Peyer's patch (tissue), 4 donors: ENCODE results near the gene TNFAIP8. TPM values are rescaled to one million over a fixed set of nuclear protein-coding genes. Genes with fewer than 3 reads are reported as not detected.
A peak's percentile ranks its signal among the peaks of the same experiment; 100 is the strongest.

Experiments
- DNase-seq, 3 donors: peaks; one replicate each; pipeline ENCODE4 v3.0.0-alpha.2; 2017 to 2019
- H3K27ac ChIP-seq, 4 donors: fragments of 200-600 bp; sonication (generic); one replicate each; pipeline ENCODE4 v1.5.1; 2016 to 2019
- H3K27me3 ChIP-seq, 2 donors: fragments of 200-600 bp; sonication (generic); one replicate each; pipeline ENCODE4 v1.5.1; 2019
- H3K36me3 ChIP-seq, 3 donors: fragments of 200-600 bp; sonication (generic); one replicate each; pipeline ENCODE4 v1.5.1; 2016 to 2019
- H3K4me1 ChIP-seq, 4 donors: fragments of 200-600 bp; sonication (generic); one replicate each; pipeline ENCODE4 v1.5.1; 2016 to 2019
- H3K4me3 ChIP-seq, 4 donors: fragments of 200-600 bp; sonication (generic); 1 replicate in 3 of 4; 2 replicates in 1 of 4; pipeline ENCODE4 v1.5.1; 2016 to 2019; ENCODE audit warnings: mild to moderate bottlenecking in 1 of 4
- H3K9me3 ChIP-seq, 4 donors: fragments of 200-600 bp; sonication (generic); one replicate each; pipeline ENCODE4 v1.5.1; 2016 to 2019; ENCODE audit warnings: mild to moderate bottlenecking in 1 of 4
- CTCF ChIP-seq, 6 experiments: fragments of 450-650 bp in 4 of 6; fragments of 200-600 bp in 2 of 6; sonication (generic) in 1 of 6; IDR thresholded peaks; one replicate each; pipeline ENCODE4 v1.5.1; 2017 to 2019; ENCODE audit warnings: antibody characterized with exemption in 6 of 6, mild to moderate bottlenecking in 3 of 6, moderate library complexity in 1 of 6
- POLR2A ChIP-seq, 2 donors: fragments of 450-650 bp; IDR thresholded peaks; one replicate each; pipeline ENCODE4 v1.5.1; 2017; ENCODE audit warnings: antibody characterized with exemption in 2 of 2, mild to moderate bottlenecking in 2 of 2, moderate library complexity in 2 of 2
- total RNA-seq, 4 donors: library from RNA; depleted of rRNA; stranded (reverse); fragments of >200 nt; gene quantifications; one replicate each; pipeline ENCODE4 v1.1.0, GENCODE V29; 2016

TNFAIP8 gene
- total RNA-seq, 4 donors from 2014 or later: 3.0 to 47.9 (median 10.2) TPM

- Histone ChIP-seq H3K9me3 (no peaks in the 10 kb centered on the region), H3K4me1 (peaks cover 0 to 15% (median 2%) of the 10 kb centered on the region in 4 donors), H3K36me3 (no peaks in the 10 kb centered on the region), H3K27ac (peak overlapping the region in 1 of 4 donors; percentile 89), H3K4me3 (no peak overlapping the region), H3K27me3 (no peaks in the 10 kb centered on the region)
- TF ChIP-seq POLR2A (IDR thresholded peaks at IDR 0.05) (no peak), CTCF (IDR thresholded peaks at IDR 0.05) (no peak)
- no peak for DNase-seq
Observed at GRCh38 chr5:119359737-119360413, 4.1 kb downstream of the TNFAIP8 start.

- no peak for DNase-seq
- peak overlapping the region in 1 of 4 donors; percentile 43 for H3K27ac ChIP-seq
- H3K9me3 ChIP-seq: no peaks in the 10 kb centered on the region
- no peaks in the 10 kb centered on the region for H3K36me3 ChIP-seq
- H3K4me3 ChIP-seq: no peak overlapping the region
- no peaks in the 10 kb centered on the region for H3K27me3 ChIP-seq
- TF ChIP-seq POLR2A (IDR thresholded peaks at IDR 0.05): no peak
- TF ChIP-seq CTCF (IDR thresholded peaks at IDR 0.05): no peak
- H3K4me1 ChIP-seq: peaks cover 0 to 10% (median 4%) of the 10 kb centered on the region in 4 donors
Observed at GRCh38 chr5:119360905-119361593, 5.2 kb downstream of the TNFAIP8 start.

- Histone ChIP-seq H3K27ac (no peak overlapping the region), H3K27me3 (no peaks in the 10 kb centered on the region)
- TF ChIP-seq CTCF (IDR thresholded peaks at IDR 0.05): no peak
- no peak for TF ChIP-seq POLR2A (IDR thresholded peaks at IDR 0.05)
Observed at GRCh38 chr5:119361594-119362125, 5.8 kb downstream of the TNFAIP8 start.

GRCh38 chr5:119362714-119363113 lies 6.9 kb downstream of the TNFAIP8 start:
- no peaks in the 10 kb centered on the region for H3K36me3 ChIP-seq
- no peaks in the 10 kb centered on the region for H3K9me3 ChIP-seq
- H3K4me1 ChIP-seq: peaks cover 0 to 22% (median 12%) of the 10 kb centered on the region in 4 donors
- no peak overlapping the region for H3K4me3 ChIP-seq
- DNase-seq: no peak
- no peak for TF ChIP-seq CTCF (IDR thresholded peaks at IDR 0.05)
- TF ChIP-seq POLR2A (IDR thresholded peaks at IDR 0.05): no peak
- H3K27me3 ChIP-seq: no peaks in the 10 kb centered on the region
- H3K27ac ChIP-seq: peak overlapping the region in 1 of 4 donors; percentile 44

More at GRCh38 chr5:119361594-119362125, 5.8 kb downstream of the TNFAIP8 start:
- Histone ChIP-seq H3K4me3 (no peak overlapping the region), H3K9me3 (no peaks in the 10 kb centered on the region), H3K4me1 (peaks cover 0 to 17% (median 8%) of the 10 kb centered on the region in 4 donors), H3K36me3 (no peaks in the 10 kb centered on the region)
- DNase-seq: no peak

GRCh38 chr5:119363271-119363670 lies 7.5 kb downstream of the TNFAIP8 start:
- H3K4me1 ChIP-seq: peaks cover 0 to 22% (median 12%) of the 10 kb centered on the region in 4 donors
- H3K9me3 ChIP-seq: no peaks in the 10 kb centered on the region
- H3K27me3 ChIP-seq: no peaks in the 10 kb centered on the region
- TF ChIP-seq POLR2A (IDR thresholded peaks at IDR 0.05): no peak
- no peak for TF ChIP-seq CTCF (IDR thresholded peaks at IDR 0.05)
- no peaks in the 10 kb centered on the region for H3K36me3 ChIP-seq
- DNase-seq: no peak
- no peak overlapping the region for H3K4me3 ChIP-seq
- peak overlapping the region in 1 of 4 donors; percentile 44 for H3K27ac ChIP-seq
